GM20000 (cell line): ENCODE data around the gene ASB2.

ENCODE experiments used
- DNase-seq: peaks from one replicate; pipeline ENCODE4 v3.0.0; 2012; ENCODE audit warnings: low spot score
- CTCF ChIP-seq: IDR thresholded peaks from 2 replicates; pipeline ENCODE4 v1.5.1; 2012; ENCODE audit warnings: mild to moderate bottlenecking, control low read depth; ENCODE audit errors: extremely low read depth, missing control alignments

The ASB2 gene

GRCh38 chr14:93971635-93972027, 4.7 kb downstream of the ASB2 start:
- TF ChIP-seq CTCF: no peak
- DNase-seq: no peak

GRCh38 chr14:93970965-93971634, 5.3 kb downstream of the ASB2 start:
- TF ChIP-seq CTCF: no peak
- DNase-seq: peak; percentile 69

DNA sequence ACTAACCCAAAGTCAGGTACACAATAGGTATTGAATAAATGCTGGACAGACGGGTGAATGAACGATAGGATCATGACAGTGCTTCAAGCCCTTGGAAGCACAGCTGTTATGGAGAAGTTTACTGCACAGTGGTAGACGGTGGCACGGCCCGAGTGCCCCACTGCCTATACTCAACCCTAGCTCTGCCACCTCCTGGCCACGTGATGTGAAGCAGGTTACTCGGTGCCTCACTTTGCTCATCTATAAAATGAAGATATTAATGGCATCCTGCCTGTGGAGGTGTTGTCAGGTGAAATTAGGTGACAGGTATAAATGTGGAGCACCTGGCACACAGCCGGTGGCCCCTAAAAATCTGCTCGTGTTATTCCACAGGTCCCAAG, 5.8 kb downstream of the ASB2 start:
- no peak for DNase-seq

DNA sequence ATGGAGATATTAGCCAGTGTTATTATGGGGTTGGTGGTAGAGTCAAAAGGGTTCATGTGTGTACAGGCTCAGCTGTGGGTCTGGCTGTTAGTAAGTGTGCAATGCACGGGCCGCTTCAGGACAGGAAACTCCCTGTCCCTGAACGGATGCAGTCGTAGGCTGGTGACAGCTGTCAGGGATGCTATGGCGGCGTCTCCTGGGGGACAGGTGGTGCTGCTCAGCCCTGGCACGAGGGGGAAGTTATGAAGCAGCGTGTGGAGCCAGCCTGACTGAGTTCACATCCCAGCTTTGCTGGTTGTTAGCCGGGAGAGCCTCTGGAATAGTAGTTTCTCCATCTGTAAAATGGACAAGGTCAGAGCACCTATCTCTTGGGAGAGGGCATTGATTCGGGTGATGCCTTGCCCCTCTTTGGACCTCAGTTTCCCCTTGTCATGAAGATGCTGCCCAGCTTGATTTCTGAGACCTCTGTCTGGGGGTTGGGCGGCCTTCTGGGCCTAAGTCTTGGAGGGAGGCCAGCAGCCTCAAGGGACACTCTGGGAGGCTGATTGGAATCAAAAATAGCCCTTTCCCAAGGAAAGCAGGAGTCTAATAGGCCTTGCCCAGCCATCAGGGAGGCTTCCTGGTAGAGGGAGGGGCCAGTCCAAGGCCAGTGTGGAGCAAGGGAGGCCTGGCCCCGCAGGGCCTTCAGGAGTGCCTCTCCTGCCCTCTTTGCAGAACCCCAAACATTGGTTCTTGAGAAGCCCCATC, 7.1 kb downstream of the ASB2 start:
- DNase-seq: no peak
- TF ChIP-seq CTCF: no peak

More for the DNA sequence above, 5.8 kb downstream of the ASB2 start:
- TF ChIP-seq CTCF: no peak

- peak; percentile 75 for DNase-seq
- TF ChIP-seq CTCF: no peak
Measured at GRCh38 chr14:93967637-93968250, 8.6 kb downstream of the ASB2 start.

- no peak for TF ChIP-seq CTCF
- no peak for DNase-seq
Measured at GRCh38 chr14:93965946-93966474, 10.4 kb downstream of the ASB2 start.

DNA sequence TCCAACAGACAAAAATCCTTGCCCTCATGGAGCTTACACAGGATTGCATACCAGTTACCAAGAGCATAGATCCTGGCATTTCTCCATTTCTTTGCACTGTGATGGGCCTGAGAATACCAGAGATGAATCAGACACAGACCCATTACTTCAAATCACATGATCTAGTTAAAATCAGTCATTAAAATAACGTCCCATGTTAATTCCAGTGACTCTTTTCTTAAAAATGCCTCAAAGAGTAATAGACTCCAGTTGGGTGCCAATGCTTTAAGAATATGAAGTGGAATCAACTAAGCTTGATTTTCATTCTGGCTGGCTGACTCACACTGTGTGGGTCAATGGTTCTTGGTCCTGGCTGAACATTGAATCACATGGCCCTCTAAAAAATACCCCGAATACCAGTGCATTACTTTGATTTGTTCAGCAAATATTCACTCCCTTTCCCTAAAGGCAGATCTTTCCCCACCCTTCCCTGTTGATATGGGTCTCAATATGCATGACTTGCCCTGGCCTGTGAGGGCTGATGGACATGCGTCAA, 11.0 kb downstream of the ASB2 start:
- TF ChIP-seq CTCF: no peak
- no peak for DNase-seq
